ENCODE measurements around the gene TLE3.

- no peak for TF ChIP-seq YY1 (IDR thresholded peaks at IDR 0.05; ENCODE audit: low read depth)
- no peak for TF ChIP-seq CTCF (IDR thresholded peaks at IDR 0.05)
- no peak for TF ChIP-seq EP300 (IDR thresholded peaks at IDR 0.05; ENCODE audit: borderline replicate concordance in 1 of 2, low read depth in 1 of 2, low read length in 1 of 2)
- no peak for TF ChIP-seq TAF1 (IDR thresholded peaks at IDR 0.05; ENCODE audit: borderline replicate concordance, low read depth, low read length)
- no peak for TF ChIP-seq POLR2AphosphoS5 (IDR thresholded peaks at IDR 0.05; ENCODE audit: low read depth, low read length)
- no peak for TF ChIP-seq GATA2 (CRISPR knock-in tag; IDR thresholded peaks at IDR 0.05)
- no peak for TF ChIP-seq NRF1 (IDR thresholded peaks at IDR 0.05; ENCODE audit: low read depth, low read length)
These were observed 25.9 kb downstream of the TLE3 start for GRCh38 chr15:70071799-70072198.
